Measurements from ENCODE around the gene KAZN. TPM values are rescaled to one million over a fixed set of nuclear protein-coding genes. Genes with fewer than 3 reads are reported as not detected.

KAZN gene
- total RNA-seq, 1 donor from 2014 or later, result 7.9 TPM

- H3K36me3 Mint-ChIP-seq (ENCODE audit: unreplicated experiment), result no peaks in the 10 kb centered on the region
- no peak overlapping the region for H3K4me3 Mint-ChIP-seq (ENCODE audit: unreplicated experiment)
- no peaks in the 10 kb centered on the region for H3K4me1 Mint-ChIP-seq (ENCODE audit: low read depth, unreplicated experiment)
- peaks cover 3% of the 10 kb centered on the region for H3K9me3 Mint-ChIP-seq (ENCODE audit: unreplicated experiment)
- no peak overlapping the region for H3K27ac Mint-ChIP-seq (ENCODE audit: unreplicated experiment)
- DNase-seq, result no peak
- TF ChIP-seq CTCF (IDR thresholded peaks at IDR 0.05; ENCODE audit: partially characterized antibody, unreplicated experiment), result no peak
- H3K27me3 Mint-ChIP-seq (ENCODE audit: unreplicated experiment), result peaks cover 2% of the 10 kb centered on the region
Observed at GRCh38 chr1:14791654-14792053, 193.2 kb downstream of the KAZN start.

GRCh38 chr1:14794136-14794768 is 195.8 kb downstream of the KAZN start:
- no peak overlapping the region for H3K27ac Mint-ChIP-seq (ENCODE audit: unreplicated experiment)
- no peaks in the 10 kb centered on the region for H3K4me1 Mint-ChIP-seq (ENCODE audit: low read depth, unreplicated experiment)
- H3K4me3 Mint-ChIP-seq (ENCODE audit: unreplicated experiment), result no peak overlapping the region
- H3K27me3 Mint-ChIP-seq (ENCODE audit: unreplicated experiment), result peaks cover 4% of the 10 kb centered on the region
- H3K9me3 Mint-ChIP-seq (ENCODE audit: unreplicated experiment), result peaks cover 3% of the 10 kb centered on the region
- TF ChIP-seq CTCF (IDR thresholded peaks at IDR 0.05; ENCODE audit: partially characterized antibody, unreplicated experiment), result no peak
- H3K36me3 Mint-ChIP-seq (ENCODE audit: unreplicated experiment), result no peaks in the 10 kb centered on the region
- no peak for DNase-seq

GRCh38 chr1:14794906-14795305 is 196.4 kb downstream of the KAZN start:
- no peak overlapping the region for H3K4me3 Mint-ChIP-seq (ENCODE audit: unreplicated experiment)
- DNase-seq, result no peak
- peaks cover 4% of the 10 kb centered on the region for H3K27me3 Mint-ChIP-seq (ENCODE audit: unreplicated experiment)
- H3K4me1 Mint-ChIP-seq (ENCODE audit: low read depth, unreplicated experiment), result no peaks in the 10 kb centered on the region
- H3K36me3 Mint-ChIP-seq (ENCODE audit: unreplicated experiment), result no peaks in the 10 kb centered on the region
- no peak overlapping the region for H3K27ac Mint-ChIP-seq (ENCODE audit: unreplicated experiment)
- H3K9me3 Mint-ChIP-seq (ENCODE audit: unreplicated experiment), result peaks cover 3% of the 10 kb centered on the region
- no peak for TF ChIP-seq CTCF (IDR thresholded peaks at IDR 0.05; ENCODE audit: partially characterized antibody, unreplicated experiment)

- no peaks in the 10 kb centered on the region for H3K36me3 Mint-ChIP-seq (ENCODE audit: unreplicated experiment)
- H3K9me3 Mint-ChIP-seq (ENCODE audit: unreplicated experiment), result peaks cover 3% of the 10 kb centered on the region
- no peak overlapping the region for H3K4me3 Mint-ChIP-seq (ENCODE audit: unreplicated experiment)
- no peak for DNase-seq
- no peak overlapping the region for H3K27ac Mint-ChIP-seq (ENCODE audit: unreplicated experiment)
- no peaks in the 10 kb centered on the region for H3K4me1 Mint-ChIP-seq (ENCODE audit: low read depth, unreplicated experiment)
- peaks cover 4% of the 10 kb centered on the region for H3K27me3 Mint-ChIP-seq (ENCODE audit: unreplicated experiment)
- TF ChIP-seq CTCF (IDR thresholded peaks at IDR 0.05; ENCODE audit: partially characterized antibody, unreplicated experiment), result no peak
Observed at GRCh38 chr1:14795589-14795988, 197.1 kb downstream of the KAZN start.

GRCh38 chr1:14800014-14800413 is 201.5 kb downstream of the KAZN start:
- no peak for TF ChIP-seq CTCF (IDR thresholded peaks at IDR 0.05; ENCODE audit: partially characterized antibody, unreplicated experiment)
- no peak for DNase-seq
- peaks cover 4% of the 10 kb centered on the region for H3K27me3 Mint-ChIP-seq (ENCODE audit: unreplicated experiment)
- no peak overlapping the region for H3K27ac Mint-ChIP-seq (ENCODE audit: unreplicated experiment)
- H3K9me3 Mint-ChIP-seq (ENCODE audit: unreplicated experiment), result peaks cover 3% of the 10 kb centered on the region
- no peaks in the 10 kb centered on the region for H3K36me3 Mint-ChIP-seq (ENCODE audit: unreplicated experiment)
- H3K4me3 Mint-ChIP-seq (ENCODE audit: unreplicated experiment), result no peak overlapping the region
- H3K4me1 Mint-ChIP-seq (ENCODE audit: low read depth, unreplicated experiment), result no peaks in the 10 kb centered on the region
